HG03442 (cell line): Measurements from ENCODE around the gene FAR2.
"Not testable (repeated sequence)": the region's sequence is repeated elsewhere in the genome, so short reads cannot be mapped to it uniquely, and the experiment has no call there.

ENCODE experiments used
- ATAC-seq: cut with Tn5 transposase; IDR thresholded peaks from one replicate; pipeline ENCODE4 v1.9.1; 2021; ENCODE audit warnings: mild to moderate bottlenecking, moderate library complexity; ENCODE audit not compliant: unreplicated experiment

Gene FAR2

DNA sequence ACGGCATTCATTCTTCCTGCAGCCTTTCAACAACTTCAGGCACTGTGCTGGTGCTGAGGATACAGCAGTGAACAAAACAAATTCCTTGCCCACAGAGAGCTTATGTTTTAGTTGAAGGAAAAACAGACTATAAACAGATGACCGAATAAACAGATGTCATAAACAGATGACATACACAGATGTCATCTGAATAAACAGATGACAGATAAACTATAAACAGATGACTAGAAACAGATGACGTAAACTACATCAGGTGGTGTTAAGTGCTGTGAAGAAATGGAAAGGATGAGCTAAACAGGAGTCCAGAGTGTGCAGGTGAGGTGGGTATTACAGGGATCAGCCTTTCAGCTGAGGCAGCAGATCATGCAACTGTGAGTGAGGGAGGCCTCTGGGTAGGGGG is 80.9 kb downstream of the FAR2 start:
- ATAC-seq, result no peak

DNA sequence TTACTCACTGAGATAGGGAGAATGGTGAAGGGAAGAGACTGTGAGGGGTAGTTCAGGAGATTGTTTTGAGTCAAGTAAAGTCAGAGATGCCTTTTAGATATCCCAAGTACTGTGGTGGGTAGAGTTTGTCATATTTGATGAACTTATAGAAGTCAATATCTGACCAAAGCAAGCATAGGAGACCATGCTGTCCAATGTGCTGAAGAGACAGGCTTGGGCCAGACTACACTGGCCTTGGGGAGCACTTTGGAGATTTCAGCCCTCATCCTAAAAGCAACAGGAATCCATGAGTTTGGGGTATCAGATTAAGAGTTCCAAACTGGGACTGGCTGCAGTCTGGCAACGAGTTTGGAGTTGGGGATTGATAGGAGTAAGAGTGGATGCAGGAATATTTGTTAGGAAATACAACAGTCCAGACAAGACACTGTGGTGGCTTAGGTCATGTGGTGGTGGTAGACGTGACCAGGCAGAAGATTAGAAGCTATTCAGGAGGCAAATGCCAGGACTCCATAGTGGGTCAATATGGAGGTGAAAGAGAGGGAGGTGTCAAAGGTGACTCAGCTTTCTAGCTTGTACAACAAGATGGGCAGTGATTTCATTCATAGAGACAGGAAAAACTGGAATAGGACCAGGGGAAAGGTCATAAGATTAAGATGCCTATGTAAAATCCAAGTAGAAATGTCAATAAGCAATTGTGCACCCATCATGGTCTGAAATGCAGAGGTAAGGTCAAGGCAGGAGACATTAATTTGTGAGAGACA is 81.9 kb downstream of the FAR2 start:
- ATAC-seq, result no peak

DNA sequence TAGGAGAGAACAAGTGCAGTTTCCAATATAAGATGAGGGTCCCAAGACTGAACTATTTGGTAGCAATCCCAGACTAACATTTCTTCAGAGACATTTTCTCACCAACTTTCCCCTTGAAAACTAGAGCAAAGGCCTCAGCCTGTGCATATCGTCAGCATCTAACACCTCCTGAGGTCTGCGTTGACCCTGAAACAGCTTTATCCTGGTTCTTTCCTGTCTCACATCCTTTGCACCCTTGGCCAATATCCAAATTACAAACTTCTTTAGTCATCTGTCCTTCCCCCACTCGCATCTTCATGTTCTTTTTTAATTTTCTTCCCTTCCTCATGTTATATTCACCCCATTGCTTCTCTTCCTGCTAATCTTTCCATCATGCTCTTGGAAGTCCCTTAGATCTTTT is 83.0 kb downstream of the FAR2 start:
- no peak for ATAC-seq

DNA sequence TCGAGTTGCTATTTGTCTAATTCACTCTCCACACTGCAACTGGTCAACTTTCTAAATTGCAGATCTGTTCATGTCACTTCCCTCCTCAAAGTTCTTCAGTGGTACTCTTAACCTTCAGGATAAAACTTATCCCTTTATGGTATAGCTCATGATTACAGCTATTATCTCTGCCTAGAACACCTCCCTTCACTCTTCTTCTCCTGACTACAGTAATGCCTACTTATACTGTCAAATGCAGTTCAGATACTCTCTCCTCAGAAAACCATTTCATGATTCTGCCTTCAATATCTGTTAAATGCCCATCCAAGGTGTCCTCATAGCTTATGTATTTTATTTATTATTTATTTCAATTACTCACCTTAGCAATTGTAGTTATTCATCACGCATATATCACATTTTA is 85.5 kb downstream of the FAR2 start:
- ATAC-seq, result no peak

DNA sequence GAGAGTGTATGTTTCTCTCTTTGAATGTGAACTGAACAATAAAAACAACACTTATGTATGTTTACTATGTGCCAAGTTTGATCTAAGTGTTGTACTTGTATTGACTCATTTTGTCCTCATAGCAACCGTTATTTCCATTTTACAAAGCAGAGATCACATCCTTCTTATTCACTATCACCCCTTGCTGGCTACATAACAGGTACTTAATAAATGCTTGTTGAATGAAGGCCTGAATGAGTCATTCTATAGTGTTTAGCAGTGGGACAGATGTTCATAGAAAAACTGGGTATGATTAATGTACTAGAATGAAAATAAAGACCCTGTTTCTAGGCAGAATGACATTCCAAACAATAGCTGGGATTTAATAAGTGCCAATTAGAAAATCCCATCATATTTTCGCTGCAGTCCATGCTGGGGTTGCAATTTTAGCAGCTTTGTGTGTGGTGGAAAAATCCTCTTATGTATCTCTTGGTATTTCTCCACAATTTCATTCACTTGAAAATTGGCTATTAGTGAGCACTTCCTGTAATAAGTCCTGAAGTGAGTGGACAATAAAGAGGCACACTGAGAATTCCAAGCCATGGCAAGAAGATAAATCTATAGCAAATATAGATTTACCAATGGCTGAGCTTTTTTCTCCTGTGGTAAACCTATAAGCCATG is 86.0 kb downstream of the FAR2 start:
- no peak for ATAC-seq

DNA sequence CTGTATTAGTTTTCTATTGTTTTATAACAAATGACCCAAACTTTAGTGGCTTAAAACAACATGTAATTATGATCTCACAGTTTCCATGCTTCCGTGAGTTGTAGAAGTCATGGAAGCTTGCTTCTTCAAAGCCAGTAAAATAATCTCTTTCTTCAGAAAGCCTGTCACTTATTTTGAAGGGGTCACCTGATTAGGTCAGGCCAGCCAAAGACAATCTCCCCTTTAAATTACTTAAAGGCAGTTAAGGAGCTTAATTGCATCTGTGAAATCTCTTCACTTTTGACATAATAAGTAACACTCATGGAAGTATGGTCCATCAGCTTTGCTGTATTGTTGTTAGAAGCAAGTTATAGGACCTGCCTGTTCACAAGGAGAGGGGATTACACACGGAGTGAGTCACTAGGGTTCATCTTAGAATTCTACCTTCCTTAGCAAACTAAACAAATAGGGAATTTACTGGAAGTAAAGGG is 89.8 kb downstream of the FAR2 start:
- ATAC-seq, result no peak

DNA sequence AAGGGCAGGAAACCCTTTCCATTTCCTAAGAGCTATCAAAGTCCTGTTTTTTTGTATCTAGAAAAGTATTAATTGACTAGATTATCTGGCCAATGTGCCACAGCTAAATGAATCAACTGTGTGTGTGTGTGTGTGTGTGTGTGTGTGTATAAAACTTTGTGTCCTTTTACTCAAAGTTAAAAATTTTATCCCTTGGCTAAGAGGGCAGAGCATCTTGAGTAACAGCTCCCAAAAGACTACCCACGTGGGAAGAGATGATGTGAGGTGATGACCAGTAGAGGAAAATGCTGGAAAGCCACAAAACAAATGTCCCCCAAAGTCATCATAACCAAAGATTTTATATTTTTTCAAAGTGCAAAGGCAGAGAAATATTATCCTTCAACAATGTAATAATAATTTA is 90.3 kb downstream of the FAR2 start:
- ATAC-seq, result no peak

DNA sequence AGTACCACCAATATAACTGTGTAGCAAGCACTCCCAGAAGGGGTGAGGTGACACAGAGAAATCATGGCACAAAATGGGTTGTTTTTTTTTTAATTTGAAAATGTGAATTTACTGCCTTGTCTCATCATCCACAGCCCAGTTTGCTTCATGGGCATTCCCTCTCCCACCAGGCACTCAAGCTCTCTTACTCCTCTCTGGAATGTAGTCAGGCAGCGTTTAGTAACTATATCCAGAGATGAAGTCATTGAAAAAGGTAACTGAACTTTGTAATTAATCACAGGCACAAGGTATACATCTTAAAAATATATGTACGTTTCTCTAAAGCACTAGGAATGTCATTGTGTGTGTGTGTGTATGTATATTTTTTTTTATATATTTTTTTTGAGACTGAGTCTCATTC is 91.4 kb downstream of the FAR2 start:
- no peak for ATAC-seq

DNA sequence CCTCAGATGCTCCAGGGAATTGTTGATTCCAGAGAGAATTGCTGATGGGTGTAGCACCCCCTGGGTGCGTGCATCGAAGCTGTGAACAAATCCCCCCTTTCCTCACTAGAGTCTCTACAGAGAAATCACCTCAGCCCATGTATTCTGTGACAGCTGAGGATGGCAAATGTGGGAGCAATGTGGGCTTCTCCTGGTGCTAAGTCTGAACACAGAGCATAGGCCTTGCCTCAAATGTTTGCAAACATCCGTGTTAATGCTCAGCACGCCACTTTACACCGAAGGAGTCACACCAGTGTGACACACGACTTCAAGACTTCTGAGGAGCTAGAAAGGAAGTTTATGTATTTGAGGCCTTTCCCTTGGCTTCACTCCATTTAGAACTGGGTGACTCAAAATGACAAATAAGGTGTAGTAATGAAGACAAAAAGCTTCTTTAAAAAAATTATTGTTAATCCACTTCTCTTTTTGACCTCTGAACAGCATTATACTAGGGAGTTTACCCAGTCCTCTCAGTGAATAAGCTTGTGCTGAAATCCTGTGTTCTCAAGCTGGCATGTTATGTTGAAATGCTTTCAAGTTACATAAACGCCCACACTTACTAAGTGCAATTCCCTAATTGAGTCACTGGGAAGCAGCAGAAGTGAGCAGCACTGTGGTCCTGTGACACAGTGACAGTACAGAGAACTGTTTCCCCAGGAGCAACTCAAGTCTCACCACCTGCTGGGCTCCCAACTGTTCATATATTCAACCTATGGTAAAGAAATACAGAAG is 92.9 kb downstream of the FAR2 start:
- ATAC-seq, result peak; percentile 83

DNA sequence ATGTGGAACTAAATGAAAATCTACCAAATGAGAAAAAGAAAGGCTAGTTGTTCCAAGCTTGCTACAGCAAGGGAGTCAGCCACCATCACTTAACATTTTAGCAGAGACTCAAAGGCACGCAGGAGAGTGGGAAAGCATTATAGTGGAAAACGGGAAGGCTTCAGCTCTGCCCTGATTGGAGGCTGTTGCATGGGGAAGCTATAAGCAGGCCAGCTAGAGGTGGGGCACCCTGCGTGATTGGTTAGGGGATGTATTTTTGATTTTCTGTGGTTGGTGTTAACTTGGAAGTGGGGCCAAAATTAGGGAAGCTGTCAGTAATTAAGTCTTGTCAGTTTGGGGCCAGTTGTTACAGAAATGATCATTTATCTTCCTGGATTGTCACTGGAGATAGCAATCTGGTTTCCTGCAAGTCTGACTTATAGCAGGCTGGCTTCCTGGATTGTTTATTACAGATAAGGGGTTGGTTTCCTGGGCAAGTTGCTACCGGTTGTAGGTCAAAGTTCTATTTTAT is 93.9 kb downstream of the FAR2 start:
- ATAC-seq, result no peak

DNA sequence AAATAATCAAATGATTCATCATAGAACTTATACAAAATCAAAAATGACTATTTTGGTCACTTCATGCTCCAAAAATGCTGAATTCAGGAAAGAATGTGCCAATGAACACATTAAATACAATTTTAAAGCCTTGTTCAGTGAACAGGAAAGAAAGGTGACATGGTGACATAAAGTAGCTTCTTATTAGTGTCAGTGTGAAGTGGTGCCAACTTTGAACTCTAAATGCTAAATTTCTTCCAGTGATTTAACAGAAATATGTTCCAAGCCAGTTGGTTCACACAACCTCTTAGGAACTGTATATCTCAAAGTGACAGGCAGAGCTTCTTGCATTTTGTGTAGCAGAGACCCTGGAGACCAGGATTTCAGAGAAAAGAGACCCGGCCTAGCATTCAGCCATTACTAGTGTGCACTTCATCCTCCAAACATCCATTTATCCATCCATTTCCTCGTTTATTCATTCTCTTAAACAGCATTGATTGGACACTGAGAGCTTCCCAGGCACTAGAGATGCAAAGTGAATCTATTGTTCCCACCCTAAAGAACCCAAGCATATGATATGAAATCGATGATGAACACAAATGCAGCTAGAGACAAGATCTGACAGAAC is 95.2 kb downstream of the FAR2 start:
- no peak for ATAC-seq

DNA sequence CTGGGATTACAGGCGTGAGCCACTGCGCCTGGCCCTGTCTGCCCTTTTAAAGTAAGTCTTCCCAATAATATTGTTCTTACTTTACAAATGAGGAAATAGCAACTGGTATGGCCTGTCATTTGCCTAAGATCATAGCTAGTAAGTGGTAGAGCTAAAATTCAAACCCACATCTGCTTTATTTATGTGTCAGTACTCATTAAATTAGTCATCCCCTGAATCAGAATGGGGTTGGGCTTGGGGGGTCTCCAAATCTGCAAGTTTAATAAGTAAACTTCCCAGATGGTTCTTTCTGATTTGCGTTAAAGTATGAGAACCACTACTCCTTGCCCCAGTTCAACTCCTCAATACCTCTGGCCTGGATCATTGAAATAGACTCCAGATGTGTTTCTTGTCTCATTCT is 96.2 kb downstream of the FAR2 start:
- no peak for ATAC-seq

DNA sequence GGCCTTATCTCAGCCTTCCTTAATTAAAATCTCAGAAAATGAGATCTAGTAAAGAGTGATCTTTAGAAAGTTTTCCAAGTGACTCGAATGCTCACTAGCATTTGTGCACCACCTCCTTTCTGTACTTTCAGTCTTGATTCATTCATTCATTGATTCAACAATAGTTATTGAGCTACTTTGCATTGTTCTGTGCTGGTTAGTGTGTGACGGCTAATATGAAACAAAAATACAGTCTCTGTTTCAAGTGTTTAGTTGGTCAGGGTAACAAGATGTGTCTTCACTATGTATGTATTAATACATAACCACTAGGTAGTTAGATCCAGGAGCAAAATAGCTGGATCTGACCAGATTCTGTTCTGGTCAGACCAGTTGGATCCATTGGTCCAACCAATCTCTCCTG is 100.9 kb downstream of the FAR2 start:
- no peak for ATAC-seq

DNA sequence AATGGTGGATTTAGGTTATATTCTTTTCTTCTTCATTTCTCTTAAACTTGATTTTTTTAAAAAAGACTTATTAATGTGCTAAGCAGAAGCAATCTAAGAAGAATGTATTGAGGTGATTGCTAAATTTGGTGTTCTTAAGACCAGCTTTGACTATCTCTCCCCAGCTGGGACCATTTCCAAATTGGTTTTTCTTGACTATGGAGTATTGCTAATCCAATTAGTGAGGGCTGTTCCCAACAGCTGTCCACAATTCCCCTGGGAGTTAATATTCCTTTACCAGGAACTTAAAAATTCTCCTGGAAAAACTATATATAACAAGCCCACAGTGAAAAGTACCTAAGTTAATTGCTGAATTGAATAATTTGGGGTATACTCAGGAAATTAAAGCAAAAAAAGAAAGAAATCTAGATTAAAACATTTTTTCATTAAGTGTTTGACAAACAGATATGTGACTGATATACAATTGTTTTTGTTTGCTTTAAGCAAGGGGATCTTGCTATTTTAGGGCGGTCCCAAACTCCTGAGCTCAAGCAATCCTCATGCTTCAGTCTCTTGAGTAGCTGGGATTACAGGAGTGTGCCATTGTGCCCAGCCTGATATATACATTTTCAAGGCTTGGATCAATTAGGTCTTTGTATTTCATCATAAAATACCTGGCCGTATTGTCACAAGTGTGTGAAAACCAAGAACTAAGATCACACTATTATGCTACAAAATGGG is 105.0 kb downstream of the FAR2 start:
- no peak for ATAC-seq

DNA sequence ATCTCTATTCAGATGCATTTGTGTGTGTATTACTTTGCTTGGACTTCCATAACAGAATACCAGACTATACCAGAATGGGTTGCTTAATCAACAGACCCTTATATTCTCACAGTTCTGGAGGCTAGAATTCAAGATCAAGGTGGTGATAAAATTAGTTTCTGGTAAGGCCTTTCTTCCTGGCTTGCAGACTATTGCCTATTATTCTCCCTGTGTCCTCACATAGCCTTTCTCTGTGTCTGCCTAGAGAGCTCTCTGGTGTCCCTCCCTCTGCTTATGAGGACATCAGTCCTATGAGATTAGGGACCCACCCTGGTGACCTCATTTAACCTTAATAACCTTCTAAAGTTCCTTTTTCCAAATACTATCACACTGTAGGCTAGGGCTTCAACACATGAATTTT is 106.0 kb downstream of the FAR2 start:
- ATAC-seq, result no peak

DNA sequence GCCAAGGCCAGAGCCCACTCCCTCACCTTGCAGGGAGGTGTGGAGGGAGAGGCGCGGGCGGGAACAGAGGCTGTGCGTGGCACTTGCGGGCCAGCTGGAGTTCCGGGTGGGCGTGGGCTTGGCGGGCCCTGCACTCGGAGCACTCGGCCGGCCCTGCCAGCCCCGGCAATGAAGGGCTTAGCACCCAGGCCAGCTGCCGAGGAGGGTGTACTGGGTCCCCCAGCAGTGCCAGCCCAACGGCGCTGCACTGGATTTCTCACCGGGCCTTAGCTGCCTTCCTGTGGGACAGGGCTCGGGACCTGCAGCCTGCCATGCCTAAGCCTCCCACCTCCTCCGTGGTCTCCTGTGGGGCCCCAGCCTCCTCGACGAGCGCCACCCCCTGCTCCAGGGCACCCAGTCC is 107.5 kb downstream of the FAR2 start:
- ATAC-seq, result no peak

DNA sequence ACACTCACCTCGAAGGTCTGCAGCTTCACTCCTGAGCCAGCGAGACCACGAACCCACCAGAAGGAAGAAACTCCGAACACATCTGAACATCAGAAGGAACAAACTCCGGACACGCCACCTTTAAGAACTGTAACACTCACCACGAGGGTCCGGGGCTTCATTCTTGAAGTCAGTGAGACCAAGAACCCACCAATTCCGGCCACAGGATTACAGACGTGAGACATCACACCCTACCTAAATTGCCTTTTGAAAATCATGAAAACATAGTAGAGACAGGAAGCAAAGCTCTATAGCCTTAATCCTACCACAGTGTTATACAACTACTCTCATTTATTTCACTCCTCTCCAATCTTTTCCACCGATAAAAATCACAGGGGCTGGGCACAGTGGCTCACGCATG is 108.6 kb downstream of the FAR2 start:
- not testable (repeated sequence) for ATAC-seq

DNA sequence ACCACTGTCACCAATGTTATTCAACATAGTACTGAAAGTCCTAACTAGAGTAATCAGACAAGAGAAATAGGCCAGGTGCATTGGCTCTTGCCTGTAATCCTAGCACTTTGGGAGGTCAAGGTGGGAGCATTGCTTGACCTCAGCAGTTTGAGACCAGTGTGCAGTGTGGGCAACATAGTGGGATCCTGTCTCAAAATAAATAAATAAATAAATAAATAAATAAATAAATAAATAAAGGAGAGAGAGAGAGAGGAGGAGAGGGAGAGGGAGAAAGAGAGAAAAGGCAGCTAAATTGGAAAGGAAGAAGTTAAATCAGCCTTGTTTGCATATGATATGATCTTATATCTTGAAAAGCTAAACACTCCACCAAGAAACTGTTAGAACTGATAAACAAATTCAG is 115.3 kb downstream of the FAR2 start:
- no peak for ATAC-seq

DNA sequence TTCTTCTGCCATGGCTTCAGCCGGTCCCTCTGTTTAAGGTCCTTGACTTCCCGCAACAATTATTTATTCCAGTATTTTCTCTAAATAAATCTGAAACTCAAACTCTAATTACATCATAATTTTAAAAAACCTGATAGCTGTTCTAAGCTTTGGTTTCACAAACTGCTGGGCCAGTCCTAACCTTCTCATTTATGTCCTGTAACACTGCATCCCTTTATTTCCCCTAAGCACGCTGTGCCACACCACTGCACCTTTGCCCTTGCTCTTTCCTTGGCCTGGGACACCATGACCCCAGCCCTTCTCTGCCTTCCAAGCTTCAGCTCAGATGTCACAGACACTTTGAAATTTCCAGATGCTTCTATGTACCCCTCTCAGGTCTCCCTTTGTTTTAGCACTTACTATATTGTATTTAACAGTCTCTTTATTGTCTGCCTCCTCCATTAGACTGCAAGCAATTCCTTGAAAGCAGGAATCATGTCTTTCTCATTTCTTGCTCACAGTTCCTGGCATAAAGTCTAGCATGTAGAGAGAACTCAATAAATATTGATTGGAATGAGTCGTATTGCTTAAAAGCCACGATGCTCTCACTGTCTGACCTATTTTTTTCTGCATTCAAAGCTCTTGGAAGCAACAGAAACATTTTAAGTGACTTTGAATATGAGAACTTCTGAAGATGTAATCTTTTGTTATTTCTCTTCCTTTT is 120.8 kb downstream of the FAR2 start:
- ATAC-seq, result no peak

DNA sequence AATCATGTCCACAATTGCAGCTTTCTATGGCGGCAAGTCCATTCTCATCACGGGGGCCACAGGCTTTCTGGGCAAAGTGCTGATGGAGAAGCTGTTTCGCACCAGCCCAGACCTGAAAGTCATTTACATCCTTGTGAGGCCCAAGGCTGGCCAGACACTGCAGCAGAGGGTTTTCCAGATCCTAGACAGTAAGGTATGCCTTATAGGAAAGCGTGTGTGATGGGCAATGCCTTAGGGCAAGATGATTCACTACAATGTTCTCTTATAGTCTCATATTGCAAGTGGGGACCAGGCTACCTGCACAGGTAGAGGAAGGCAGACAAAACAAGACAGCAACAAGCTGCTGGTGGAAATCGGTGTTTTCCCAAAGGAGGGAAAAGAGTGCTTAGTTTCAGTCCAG is 121.4 kb downstream of the FAR2 start:
- no peak for ATAC-seq
